AG09319 (cell line): ENCODE results near the gene AMIGO1.
A peak's percentile ranks its signal among the peaks of the same experiment; 100 is the strongest.

Experiments used
- DNase-seq: peaks from one replicate; pipeline ENCODE4 v3.0.0-alpha.2; 2010; ENCODE audit warnings: low read depth; ENCODE audit errors: extremely low read depth
- TF ChIP-seq, protein P1 (sequence below): IDR thresholded peaks from 2 replicates; pipeline ENCODE4 v1.5.1; 2011; ENCODE audit warnings: low read depth, mild to moderate bottlenecking, inconsistent platforms, low read length, moderate library complexity

The AMIGO1 gene

DNA sequence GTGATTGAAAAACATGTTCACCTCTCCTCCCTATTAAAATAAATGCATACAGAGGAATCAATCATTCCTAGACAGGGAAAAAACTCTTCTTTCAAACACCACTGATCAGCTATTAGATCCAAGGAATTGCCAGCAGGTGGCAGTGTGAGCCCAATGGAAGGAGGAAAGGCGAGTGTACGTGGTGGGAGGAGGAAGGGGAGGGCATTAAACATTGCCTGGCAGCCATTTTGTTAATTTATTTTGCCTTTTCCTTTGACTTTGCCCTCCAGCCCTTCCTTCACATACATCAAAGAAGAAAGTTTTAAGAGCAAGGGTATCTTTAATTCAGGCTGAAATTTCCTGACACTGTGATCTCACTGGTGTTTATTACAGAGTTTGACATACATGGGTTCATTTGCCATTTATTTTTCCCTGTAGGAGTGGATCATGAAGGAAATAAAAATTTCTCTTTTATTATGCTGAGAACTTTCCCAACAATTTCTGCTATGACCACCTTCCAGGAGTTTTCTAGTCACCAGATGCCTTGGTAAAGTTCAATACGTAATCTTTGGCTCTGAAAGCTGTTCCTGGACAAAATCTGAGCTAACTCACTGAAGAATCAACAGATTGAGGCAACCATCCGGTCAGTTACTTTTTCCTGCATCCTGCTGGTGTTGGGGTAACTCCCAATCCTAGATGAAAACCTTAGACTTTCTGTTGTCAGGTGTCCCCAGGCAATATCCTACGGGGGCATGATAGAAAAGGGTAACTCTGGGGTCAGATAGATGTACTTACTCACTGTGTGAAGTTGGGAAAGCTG lies 37.0 kb upstream of the AMIGO1 start:
- peak; percentile 70 for DNase-seq
- TF ChIP-seq, protein P1, sequence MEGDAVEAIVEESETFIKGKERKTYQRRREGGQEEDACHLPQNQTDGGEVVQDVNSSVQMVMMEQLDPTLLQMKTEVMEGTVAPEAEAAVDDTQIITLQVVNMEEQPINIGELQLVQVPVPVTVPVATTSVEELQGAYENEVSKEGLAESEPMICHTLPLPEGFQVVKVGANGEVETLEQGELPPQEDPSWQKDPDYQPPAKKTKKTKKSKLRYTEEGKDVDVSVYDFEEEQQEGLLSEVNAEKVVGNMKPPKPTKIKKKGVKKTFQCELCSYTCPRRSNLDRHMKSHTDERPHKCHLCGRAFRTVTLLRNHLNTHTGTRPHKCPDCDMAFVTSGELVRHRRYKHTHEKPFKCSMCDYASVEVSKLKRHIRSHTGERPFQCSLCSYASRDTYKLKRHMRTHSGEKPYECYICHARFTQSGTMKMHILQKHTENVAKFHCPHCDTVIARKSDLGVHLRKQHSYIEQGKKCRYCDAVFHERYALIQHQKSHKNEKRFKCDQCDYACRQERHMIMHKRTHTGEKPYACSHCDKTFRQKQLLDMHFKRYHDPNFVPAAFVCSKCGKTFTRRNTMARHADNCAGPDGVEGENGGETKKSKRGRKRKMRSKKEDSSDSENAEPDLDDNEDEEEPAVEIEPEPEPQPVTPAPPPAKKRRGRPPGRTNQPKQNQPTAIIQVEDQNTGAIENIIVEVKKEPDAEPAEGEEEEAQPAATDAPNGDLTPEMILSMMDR: peak; percentile 74

DNA sequence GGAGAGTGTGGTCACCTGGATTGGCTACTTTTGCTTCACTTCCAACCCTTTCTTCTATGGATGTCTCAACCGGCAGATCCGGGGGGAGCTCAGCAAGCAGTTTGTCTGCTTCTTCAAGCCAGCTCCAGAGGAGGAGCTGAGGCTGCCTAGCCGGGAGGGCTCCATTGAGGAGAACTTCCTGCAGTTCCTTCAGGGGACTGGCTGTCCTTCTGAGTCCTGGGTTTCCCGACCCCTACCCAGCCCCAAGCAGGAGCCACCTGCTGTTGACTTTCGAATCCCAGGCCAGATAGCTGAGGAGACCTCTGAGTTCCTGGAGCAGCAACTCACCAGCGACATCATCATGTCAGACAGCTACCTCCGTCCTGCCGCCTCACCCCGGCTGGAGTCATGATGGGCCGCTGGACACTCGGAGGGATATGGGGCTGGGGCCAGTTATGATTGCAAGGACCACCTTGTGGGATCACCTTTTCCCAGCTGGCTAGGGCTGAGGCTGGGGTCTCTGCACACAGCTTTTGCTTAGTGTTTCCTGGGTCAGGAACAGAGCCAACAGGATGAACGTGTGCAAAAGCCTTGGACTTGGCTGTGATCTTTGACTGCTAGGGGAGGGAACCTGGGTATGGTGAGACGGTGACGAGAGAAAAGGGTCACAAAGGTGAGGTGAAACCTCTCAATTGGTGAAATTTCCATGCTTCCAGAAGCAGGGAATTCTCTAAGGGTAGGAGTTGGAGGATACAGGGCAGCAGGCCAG lies 34.6 kb upstream of the AMIGO1 start:
- TF ChIP-seq, protein P1: no peak
- no peak for DNase-seq

DNA sequence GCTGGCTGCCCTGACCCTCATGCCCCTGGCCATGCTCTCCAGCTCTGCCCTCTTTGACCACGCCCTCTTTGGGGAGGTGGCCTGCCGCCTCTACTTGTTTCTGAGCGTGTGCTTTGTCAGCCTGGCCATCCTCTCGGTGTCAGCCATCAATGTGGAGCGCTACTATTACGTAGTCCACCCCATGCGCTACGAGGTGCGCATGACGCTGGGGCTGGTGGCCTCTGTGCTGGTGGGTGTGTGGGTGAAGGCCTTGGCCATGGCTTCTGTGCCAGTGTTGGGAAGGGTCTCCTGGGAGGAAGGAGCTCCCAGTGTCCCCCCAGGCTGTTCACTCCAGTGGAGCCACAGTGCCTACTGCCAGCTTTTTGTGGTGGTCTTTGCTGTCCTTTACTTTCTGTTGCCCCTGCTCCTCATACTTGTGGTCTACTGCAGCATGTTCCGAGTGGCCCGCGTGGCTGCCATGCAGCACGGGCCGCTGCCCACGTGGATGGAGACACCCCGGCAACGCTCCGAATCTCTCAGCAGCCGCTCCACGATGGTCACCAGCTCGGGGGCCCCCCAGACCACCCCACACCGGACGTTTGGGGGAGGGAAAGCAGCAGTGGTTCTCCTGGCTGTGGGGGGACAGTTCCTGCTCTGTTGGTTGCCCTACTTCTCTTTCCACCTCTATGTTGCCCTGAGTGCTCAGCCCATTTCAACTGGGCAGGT lies 33.9 kb upstream of the AMIGO1 start:
- TF ChIP-seq, protein P1: no peak
- no peak for DNase-seq

DNA sequence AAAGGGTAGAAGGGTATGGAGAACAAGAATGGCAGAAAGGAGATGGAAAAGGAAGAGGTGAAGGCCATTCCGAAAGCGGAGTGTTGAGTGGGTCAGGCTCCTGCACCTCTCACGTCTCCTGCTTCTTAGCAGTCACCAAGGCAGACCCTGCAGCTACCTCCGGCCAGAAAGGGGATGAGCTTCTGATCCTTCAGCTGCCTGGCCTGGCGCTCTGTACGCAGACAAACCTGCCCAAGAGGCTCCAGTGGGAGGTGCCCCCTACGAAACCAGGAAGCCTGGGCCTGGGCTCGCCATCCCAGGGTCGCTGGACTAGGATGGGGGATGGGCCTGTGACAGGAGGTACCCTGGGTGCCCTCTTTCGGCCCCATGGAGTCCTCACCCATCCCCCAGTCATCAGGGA lies 33.1 kb upstream of the AMIGO1 start:
- DNase-seq: no peak
- TF ChIP-seq, protein P1: no peak

DNA sequence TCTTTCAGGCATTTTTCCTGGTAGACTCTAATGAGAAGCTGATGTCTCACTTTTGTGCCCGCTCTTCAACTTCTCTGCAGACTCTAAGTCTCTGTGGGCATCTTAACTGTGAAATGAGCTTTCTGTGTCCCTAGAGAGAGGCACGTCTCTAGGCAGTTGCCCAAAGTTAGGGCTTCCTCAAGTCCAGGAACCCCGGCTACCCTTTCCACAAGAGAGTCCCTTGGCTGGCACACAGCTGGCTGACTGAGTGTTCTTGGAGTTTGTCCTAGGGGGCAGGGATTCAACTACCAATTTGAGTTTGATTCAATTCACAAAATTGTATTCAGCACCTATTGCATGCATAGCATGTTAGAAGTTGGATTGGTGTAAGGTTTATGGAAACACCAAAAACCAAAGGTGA lies 31.6 kb upstream of the AMIGO1 start:
- DNase-seq: no peak
- TF ChIP-seq, protein P1: no peak

DNA sequence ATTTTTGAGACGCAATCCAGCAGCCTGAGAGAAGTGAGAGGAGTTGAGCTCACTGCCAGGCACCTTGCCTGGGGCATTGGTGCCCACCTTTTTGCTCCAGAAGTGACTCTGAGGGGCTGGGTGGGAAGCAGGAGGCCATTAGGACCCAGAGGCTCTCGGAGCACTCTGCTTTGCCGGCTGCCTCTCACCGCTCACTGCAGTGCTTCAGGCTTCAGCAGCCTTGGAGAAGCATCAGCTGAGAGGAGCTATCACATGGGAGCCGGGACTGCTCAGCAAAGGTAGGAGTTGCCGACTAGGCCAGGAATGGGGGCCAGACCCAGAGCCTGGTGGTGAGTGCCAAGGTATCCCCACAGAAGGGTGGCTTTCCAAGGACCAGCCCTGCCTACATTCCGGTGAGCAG lies 30.1 kb upstream of the AMIGO1 start, which contains the start of gene GPR61:
GPR61 (plus strand) TSS at position 197 of the 400 bp plus-strand sequence. CDS start 3,151 bp downstream, outside the sequence.
- no peak for DNase-seq
- TF ChIP-seq, protein P1: no peak
